ENCODE measurements around the gene HPD. TPM values are rescaled to one million over a fixed set of nuclear protein-coding genes. Genes with fewer than 3 reads are reported as not detected.

Gene HPD
- total and polyA plus RNA-seq, 2 of the 4 experiments (the other 2 are of a cell fraction), result 0.15 to 0.18 TPM

GRCh38 chr12:121837680-121838079, 21.0 kb downstream of the HPD start:
- no peak overlapping the region for H2BK120ac ChIP-seq (ENCODE audit: low read depth, low read length)
- H2BK15ac ChIP-seq (ENCODE audit: low read depth, low read length), result no peak overlapping the region
- no peak overlapping the region for H3K9ac ChIP-seq (ENCODE audit: low read depth, low read length)
- H2BK20ac ChIP-seq (ENCODE audit: low read depth, low read length), result no peak overlapping the region
- CTCF ChIA-PET, result interaction anchor here (0.8 to 1.2 kb wide), 2 partner anchors 43 to 51 kb away, joined by 4 read pairs; partner anchors contain the start of gene PSMD9
- POLR2A ChIA-PET (ENCODE audit: unreplicated experiment), result no interaction called here
- no peaks in the 10 kb centered on the region for H3K9me1 ChIP-seq (ENCODE audit: insufficient read depth, low read length)
- no peak overlapping the region for H3K56ac ChIP-seq (ENCODE audit: extremely low read depth, insufficient read depth, low read length)
- no peak overlapping the region for H3K4ac ChIP-seq (ENCODE audit: low read depth, low read length)
- H3K14ac ChIP-seq (replicated peaks; ENCODE audit: low read depth, low read length), result no peak overlapping the region
- no peak overlapping the region for H3K4me3 ChIP-seq (ENCODE audit: insufficient read depth, low read depth, low read length)
- no peak overlapping the region for H2AK9ac ChIP-seq (replicated peaks; ENCODE audit: low read depth, low read length, poor library complexity)
- no peak overlapping the region for H3K23ac ChIP-seq (ENCODE audit: low read depth, low read length)
- in situ Hi-C loops (cut with MboI; ENCODE audit: low sequenced_read_pairs), result no loop called here
- H3K79me1 ChIP-seq (ENCODE audit: low read depth in 1 of 2, low read length in 2 of 2), result peaks cover 0 to 8% of the 10 kb centered on the region in 2 experiments; a peak in 2 of 4 replicates
- no peaks in the 10 kb centered on the region for H3K36me3 ChIP-seq (ENCODE audit: control insufficient read depth, insufficient read depth, low read length)
- H4K8ac ChIP-seq (ENCODE audit: low read depth in 2 of 2, low read length in 2 of 2), result no peak overlapping the region
- H4K5ac ChIP-seq (ENCODE audit: low read depth, low read length), result no peak overlapping the region
- no peaks in the 10 kb centered on the region for H3K4me1 ChIP-seq (ENCODE audit: control insufficient read depth, insufficient read depth, low read length)
- no peak overlapping the region for H3K4me2 ChIP-seq (ENCODE audit: low read depth, low read length)
- no peak overlapping the region for H2AFZ ChIP-seq (replicated peaks; ENCODE audit: low read length, poor library complexity)
- no peak overlapping the region for H4K91ac ChIP-seq (ENCODE audit: insufficient read depth, low read depth, low read length)
- dilution Hi-C loops (cut with HindIII; ENCODE audit: low sequenced_read_pairs, unreplicated experiment), result no loop called here
- no peaks in the 10 kb centered on the region for H3K27me3 ChIP-seq (ENCODE audit: control insufficient read depth, insufficient read depth, low read length)
- ATAC-seq (ENCODE audit: low read depth), result no peak
- no peak overlapping the region for H2AK5ac ChIP-seq (ENCODE audit: low read depth, low read length)
- no peak overlapping the region for H3K18ac ChIP-seq (ENCODE audit: low read depth, low read length)
- BruUV-seq (replicated peaks), result no TSS peak
- no peak overlapping the region for H2BK5ac ChIP-seq (ENCODE audit: low read depth, low read length, poor library complexity, severe bottlenecking)
- H3K9me3 ChIP-seq (ENCODE audit: control insufficient read depth, insufficient read depth, low read length), result no peaks in the 10 kb centered on the region
- H4K20me1 ChIP-seq (ENCODE audit: insufficient read depth, low read length), result no peaks in the 10 kb centered on the region
- 80% methylated on average over 1 of the region's 4 CpGs; no CpG with 5 or more reads in 1 of the 2 experiments for WGBS, 2 experiments (ENCODE audit: extremely low coverage in 2 of 2, insufficient read length in 1 of 2)
- intact Hi-C loops (cut with micrococcal nuclease), result loop anchor here (2.0 to 5.0 kb wide), 2 partner anchors 35 to 51 kb away; partner anchors contain the start of gene PSMD9
- no peak overlapping the region for H3K27ac ChIP-seq (ENCODE audit: insufficient read depth, low read length)
- TF ChIP-seq RCOR1 (IDR thresholded peaks at IDR 0.05; ENCODE audit: insufficient replicate concordance, low read length), result no peak
- TF ChIP-seq, protein P1, sequence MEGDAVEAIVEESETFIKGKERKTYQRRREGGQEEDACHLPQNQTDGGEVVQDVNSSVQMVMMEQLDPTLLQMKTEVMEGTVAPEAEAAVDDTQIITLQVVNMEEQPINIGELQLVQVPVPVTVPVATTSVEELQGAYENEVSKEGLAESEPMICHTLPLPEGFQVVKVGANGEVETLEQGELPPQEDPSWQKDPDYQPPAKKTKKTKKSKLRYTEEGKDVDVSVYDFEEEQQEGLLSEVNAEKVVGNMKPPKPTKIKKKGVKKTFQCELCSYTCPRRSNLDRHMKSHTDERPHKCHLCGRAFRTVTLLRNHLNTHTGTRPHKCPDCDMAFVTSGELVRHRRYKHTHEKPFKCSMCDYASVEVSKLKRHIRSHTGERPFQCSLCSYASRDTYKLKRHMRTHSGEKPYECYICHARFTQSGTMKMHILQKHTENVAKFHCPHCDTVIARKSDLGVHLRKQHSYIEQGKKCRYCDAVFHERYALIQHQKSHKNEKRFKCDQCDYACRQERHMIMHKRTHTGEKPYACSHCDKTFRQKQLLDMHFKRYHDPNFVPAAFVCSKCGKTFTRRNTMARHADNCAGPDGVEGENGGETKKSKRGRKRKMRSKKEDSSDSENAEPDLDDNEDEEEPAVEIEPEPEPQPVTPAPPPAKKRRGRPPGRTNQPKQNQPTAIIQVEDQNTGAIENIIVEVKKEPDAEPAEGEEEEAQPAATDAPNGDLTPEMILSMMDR (conservative IDR thresholded peaks at IDR 0.05; ENCODE audit: low read depth, low read length), result 0 out of 2 replicates have a peak, but pooled peaks have one; percentile 13
- no peak for DNase-seq
